ENCODE measurements around the gene ACTG2.

DNA sequence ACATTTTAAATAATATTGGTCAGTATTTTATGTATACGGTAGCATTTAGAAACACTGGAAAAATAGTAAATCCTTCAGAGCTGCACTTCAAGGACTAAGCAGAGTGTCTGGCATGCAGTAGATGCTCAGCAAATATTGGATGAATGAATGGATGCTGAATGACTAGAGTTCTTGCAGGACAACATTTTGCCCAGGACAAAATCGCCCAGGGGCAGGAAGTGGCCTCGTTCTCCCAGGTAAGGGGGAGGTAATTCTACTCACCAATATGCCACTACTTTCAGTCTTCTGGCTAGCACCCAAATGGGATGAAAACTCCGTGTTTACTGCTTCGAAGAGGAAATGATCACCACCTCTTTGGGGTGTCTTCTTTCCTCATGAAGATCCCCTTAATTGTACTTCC is 29.9 kb downstream of the ACTG2 start:
- TF ChIP-seq, protein P1, sequence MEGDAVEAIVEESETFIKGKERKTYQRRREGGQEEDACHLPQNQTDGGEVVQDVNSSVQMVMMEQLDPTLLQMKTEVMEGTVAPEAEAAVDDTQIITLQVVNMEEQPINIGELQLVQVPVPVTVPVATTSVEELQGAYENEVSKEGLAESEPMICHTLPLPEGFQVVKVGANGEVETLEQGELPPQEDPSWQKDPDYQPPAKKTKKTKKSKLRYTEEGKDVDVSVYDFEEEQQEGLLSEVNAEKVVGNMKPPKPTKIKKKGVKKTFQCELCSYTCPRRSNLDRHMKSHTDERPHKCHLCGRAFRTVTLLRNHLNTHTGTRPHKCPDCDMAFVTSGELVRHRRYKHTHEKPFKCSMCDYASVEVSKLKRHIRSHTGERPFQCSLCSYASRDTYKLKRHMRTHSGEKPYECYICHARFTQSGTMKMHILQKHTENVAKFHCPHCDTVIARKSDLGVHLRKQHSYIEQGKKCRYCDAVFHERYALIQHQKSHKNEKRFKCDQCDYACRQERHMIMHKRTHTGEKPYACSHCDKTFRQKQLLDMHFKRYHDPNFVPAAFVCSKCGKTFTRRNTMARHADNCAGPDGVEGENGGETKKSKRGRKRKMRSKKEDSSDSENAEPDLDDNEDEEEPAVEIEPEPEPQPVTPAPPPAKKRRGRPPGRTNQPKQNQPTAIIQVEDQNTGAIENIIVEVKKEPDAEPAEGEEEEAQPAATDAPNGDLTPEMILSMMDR (conservative IDR thresholded peaks at IDR 0.05; ENCODE audit: low read length), result no peak
- TF ChIP-seq EZH2phosphoT487 (IDR thresholded peaks at IDR 0.05; ENCODE audit: borderline replicate concordance), result no peak

All from Loucy (cell line).